ENCODE results near the gene AFP.

Gene AFP

GRCh38 chr4:73460913-73461522, 25.0 kb downstream of the AFP start:
- DNase-seq (ENCODE audit: low read depth) = no peak

DNA sequence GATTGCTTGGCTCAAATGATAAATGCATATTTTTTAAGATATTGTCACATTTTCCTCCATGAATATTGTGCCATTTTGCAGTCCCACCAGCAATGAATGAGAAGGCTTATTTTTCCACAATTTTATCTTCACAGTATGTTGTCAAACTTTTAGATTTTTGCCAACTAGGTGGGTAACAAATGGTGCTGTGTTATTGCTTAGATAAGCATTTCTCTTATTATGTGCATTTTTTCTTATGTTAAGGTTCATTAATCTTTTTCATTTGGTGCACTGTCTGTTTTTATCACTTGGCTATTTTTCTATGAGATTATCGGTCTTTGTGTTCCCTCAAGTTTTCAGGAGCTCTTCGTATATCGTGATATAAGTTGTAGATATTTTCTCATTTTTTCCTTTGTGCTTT, 32.1 kb downstream of the AFP start:
- DNase-seq (ENCODE audit: low read depth) = no peak

GRCh38 chr4:73470728-73471127, 34.7 kb downstream of the AFP start:
- DNase-seq (ENCODE audit: low read depth) = no peak

- DNase-seq (ENCODE audit: low read depth) = no peak
Measured at GRCh38 chr4:73477176-73477575, 41.2 kb downstream of the AFP start.

DNA sequence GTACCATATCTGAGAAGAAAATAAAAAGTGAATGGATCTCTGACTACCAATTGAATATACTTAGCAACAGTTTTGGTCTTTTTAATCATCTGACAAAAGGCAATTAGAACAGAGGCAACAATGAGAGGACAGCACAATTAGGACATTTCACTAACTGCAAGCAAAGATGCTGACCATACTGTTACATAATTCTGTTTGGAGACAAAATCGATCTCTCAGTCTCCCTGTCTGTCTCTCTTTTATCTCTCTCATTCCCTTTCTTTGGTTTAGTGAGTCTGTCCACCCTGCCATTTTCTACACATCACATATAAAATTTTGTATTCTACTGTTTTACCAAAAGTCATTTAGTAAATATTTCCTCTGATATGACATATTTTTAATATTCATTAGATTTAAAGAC, 43.3 kb downstream of the AFP start:
- DNase-seq (ENCODE audit: low read depth) = no peak

- DNase-seq (ENCODE audit: low read depth) = no peak
Measured at GRCh38 chr4:73481358-73481757, 45.3 kb downstream of the AFP start, which contains the start of gene AFM. AFM (plus strand) TSS chr4:73481745; CDS start chr4:73481776, 31 bp downstream.

GRCh38 chr4:73485085-73485484, 49.1 kb downstream of the AFP start:
- DNase-seq (ENCODE audit: low read depth) = no peak

DNA sequence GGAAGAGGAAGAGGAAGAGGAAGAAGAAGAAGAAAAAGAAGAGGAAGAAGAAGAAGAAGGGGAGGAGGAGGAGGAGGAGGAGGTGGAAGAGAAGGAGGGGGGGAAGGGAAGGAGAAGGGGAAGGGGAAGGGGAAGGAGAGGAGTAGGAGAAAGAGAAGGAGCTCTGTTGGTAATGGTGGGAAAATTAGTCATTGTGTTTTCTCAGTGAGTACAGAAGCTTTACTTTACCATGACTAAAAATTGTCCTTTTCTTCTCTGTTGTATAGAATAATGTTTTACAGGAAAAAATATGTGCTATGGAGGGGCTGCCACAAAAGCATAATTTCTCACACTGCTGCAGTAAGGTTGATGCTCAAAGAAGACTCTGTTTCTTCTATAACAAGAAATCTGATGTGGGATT, 49.6 kb downstream of the AFP start:
- DNase-seq (ENCODE audit: low read depth) = no peak

DNA sequence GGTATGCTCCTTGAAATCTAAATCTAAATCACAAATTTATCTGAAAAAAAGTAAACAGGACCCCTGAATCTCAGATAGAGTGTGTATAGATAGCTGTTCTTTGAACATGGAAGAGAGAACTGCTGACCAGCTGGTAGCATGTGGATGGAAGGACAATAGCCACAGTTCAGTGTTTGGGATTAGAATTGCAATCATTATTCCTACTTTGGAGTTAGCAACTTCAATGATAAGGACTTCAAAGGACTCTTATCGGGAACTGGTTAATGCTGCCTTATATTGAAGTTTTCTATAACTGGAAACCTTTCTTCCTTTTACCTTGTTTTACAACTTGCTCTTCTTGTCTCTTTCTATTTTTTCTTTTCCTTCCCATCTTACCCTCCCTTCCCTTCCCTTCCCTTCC, 50.5 kb downstream of the AFP start:
- DNase-seq (ENCODE audit: low read depth) = no peak

DNA sequence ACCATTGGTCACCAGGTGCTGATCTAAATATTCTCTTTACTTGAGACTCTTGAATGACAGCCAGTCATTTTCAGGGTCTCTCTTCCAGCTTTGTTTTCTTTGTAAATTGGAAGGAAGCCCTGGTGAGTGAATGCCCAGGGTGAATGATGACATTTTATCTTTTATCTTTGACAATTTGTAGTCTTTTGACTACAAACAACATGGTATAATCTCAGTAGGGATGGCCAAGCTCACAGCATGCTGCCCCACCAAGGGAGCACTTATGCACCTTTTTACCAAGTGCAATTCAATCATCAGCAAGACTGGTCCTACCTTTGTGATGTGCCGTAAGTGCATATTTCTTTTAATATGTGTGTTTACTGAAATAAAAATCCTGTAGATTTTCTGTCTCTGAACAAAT, 51.2 kb downstream of the AFP start:
- DNase-seq (ENCODE audit: low read depth) = no peak

DNA sequence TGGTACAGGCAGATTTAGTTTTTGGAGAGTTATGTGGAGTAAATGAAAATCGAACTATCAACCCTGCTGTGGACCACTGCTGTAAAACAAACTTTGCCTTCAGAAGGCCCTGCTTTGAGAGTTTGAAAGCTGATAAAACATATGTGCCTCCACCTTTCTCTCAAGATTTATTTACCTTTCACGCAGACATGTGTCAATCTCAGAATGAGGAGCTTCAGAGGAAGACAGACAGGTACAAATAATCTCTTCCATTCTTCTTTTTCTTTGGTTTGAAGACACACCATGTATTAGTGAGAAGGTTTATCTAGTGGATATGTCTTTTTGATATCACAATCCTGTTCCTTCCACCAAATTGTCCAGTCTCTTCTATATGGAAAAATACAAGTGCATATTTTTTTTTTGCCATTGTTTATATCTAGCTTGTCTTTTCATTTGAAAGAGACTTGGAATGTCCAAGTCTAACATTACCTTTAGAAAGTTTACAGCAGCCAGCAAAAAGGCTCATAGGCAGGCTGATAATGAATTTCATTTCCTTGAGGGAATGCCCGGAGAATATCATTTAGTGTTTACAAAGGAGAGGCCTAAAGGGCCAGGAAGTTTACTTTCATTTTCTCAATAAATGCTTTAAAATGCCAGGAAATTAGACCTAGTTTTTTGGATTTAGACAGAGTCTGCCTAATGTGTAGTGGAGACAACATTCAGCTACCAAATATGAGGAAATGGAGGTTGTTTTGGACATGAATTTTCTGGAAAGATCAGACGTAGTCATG, 64.2 kb downstream of the AFP start:
- peak; percentile 18 for DNase-seq (ENCODE audit: low read depth)

GRCh38 chr4:73501664-73502265, 65.7 kb downstream of the AFP start:
- no peak for DNase-seq (ENCODE audit: low read depth)

GRCh38 chr4:73505567-73505966, 69.5 kb downstream of the AFP start:
- no peak for DNase-seq (ENCODE audit: low read depth)

Data from amniotic epithelial cell (primary cell).